Measurements from ENCODE around the gene RRP9.
"Not testable (repeated sequence)": the region's sequence is repeated elsewhere in the genome, so short reads cannot be mapped to it uniquely, and the experiment has no call there.

Gene RRP9

GRCh38 chr3:51941798-51942602 is at the start of gene RRP9, which contains the start of gene PARP3:
Gene RRP9 (minus strand): TSS chr3:51941904. CDS start chr3:51941867, 37 bp downstream.
Gene PARP3 (plus strand): TSS chr3:51942363. CDS start chr3:51943356, 993 bp downstream.
- peak; percentile 99 for DNase-seq (ENCODE audit: extremely low read depth in 1 of 2, low read depth in 1 of 2)

DNA sequence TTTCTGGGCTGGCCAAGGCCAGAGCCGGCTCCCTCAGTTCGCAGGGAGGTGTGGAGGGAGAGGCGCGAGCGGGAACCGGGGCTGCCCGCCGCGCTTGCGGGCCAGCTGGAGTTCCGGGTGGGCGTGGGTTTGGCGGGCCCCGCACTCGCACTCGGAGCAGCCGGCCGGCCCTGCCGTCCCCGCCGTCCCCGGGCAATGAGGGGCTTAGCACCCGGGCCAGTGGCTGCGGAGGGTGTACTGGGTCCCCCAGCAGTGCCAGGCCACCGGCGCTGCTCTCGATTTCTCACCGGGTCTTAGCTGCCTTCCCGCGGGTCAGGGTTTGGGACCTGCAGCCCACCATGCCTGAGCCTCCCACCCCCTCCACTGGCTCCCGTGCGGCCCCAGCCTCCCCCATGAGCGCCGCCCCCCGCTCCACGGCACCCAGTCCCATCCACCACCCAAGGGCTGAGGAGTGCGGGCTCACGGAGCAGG is 48.8 kb upstream of the RRP9 start:
- DNase-seq (ENCODE audit: extremely low read depth in 1 of 2, low read depth in 1 of 2), result not testable (repeated sequence)

DNA sequence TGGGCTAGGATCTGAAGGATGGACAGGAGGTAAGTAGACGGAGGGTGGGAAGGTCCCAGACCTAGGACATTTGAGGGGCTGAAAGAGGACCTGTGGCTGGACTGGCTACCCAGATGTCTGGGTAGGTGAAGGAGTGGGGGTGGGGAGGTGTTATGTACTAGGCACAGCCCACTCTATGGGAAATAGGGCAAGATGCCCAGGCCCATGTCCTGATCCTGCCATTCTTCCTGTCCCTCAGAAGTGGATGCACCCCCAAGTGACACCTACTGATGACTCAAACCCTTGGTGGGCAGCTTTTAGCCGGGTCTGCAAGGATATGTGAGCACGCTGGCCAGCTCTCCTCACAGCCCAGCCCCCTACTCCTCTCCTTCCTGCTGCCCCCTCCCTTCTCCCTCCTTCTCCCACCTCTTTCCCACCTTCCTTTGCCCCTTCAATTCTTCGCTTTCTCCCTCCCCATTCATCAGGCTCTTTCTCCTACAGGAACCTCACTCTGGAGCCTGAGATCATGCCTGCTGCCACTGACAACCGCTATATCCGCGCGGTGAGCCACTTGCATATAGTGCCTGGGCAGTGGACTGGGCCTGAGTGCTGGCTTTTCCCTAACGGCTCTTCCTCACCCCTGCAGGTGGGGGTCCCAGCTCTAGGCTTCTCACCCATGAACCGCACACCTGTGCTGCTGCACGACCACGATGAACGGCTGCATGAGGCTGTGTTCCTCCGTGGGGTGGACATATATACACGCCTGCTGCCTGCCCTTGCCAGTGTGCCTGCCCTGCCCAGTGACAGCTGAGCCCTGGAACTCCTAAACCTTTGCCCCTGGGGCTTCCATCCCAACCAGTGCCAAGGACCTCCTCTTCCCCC is 46.8 kb upstream of the RRP9 start:
- DNase-seq (ENCODE audit: extremely low read depth in 1 of 2, low read depth in 1 of 2), result no peak

DNA sequence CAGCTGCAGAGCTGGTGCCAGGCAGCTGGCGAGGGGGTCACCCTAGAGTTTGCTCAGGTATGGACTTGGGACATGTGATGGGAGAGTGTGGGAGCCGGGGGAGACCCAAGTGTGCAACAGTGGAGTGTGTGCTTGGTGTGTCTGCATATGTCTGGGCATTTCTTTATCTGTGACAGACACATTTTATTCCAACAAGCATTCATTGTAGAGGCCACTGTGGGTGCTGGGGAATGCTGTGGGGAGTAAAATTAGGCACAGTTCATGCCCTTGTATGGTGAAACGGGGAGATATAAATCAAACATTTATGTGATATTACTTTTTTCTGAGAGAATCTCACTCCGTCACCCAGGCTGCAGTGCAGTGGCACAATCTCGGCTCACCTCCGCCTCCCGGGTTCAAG is 45.9 kb upstream of the RRP9 start:
- DNase-seq (ENCODE audit: extremely low read depth in 1 of 2, low read depth in 1 of 2), result no peak

GRCh38 chr3:51986010-51986947 is 44.6 kb upstream of the RRP9 start:
- DNase-seq (ENCODE audit: extremely low read depth in 1 of 2, low read depth in 1 of 2), result no peak

- DNase-seq (ENCODE audit: extremely low read depth in 1 of 2, low read depth in 1 of 2), result no peak
Measured at GRCh38 chr3:51985063-51985462, 43.4 kb upstream of the RRP9 start.

GRCh38 chr3:51984269-51984647 is 42.6 kb upstream of the RRP9 start:
- DNase-seq (ENCODE audit: extremely low read depth in 1 of 2, low read depth in 1 of 2), result no peak

DNA sequence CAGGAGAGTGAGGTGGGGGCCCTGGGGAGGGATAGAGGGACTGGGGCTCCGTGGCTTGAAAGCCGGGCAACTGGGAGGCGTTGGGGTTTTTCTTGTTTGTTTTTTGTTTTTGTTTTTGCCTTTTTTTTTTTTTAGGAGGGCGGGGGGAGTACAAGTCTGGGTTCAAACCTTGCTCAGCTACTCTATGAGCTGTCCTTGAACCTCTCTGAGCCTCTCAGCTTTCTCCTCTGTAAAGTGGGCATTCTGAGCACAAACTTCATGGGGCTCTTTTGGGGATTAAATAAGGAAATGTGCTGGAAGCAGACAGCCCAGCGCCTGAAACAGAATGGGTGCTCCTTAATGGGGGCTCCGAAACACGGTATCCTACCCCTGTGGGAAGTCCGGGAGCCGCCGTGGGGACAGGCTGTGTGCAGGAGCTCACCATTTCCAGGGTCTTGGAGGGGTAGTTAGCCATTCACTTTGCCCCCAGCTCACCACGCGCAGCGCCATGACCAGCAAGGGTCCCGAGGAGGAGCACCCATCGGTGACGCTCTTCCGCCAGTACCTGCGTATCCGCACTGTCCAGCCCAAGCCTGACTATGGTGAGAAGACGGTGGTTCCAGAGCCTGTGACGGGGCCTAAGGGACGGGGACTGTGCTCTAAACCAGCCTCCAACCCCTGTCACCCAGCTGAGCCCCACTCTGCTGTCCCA is 42.0 kb upstream of the RRP9 start:
- DNase-seq (ENCODE audit: extremely low read depth in 1 of 2, low read depth in 1 of 2), result no peak

DNA sequence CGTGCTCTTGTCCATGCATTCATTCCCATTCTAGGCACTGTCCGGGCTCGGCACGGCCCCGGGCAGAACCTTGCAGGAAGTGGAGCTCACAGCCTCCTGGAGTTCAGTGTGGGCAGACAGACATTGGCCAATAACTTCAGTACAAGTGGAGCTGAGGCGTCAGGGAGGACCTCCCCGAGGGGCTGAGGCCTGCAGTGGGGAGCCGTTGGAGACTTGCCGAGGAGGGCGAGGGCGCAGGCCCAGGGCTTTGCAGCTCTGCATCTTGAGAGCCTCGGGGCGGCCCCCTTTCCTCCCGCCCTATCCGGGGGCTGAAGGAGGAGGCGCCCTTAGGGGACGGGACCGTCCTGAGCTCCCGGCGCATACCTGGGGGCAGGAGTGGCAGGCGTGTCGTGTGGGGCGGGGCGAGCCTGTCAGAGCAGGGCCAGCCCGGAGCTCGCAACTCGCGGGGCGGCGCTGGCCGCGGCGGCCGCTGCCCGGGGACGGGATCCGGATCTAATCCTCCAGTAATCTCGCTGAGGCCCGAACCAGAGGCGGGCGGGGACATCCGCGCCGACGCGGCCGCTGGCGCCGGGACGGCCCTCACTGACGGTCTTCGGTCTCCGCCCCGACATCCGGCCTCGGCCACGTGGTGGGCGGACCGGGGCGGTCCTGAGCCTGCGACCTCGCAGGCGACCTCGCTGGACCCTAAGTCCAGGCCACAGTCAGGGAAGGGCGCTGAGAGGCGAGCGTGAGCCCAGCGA is 41.3 kb upstream of the RRP9 start, which contains the start of gene ACY1:
ACY1 (plus strand) TSS at position 698 of the 740 bp plus-strand sequence. CDS start 530 bp downstream, outside the sequence.
- DNase-seq (ENCODE audit: extremely low read depth in 1 of 2, low read depth in 1 of 2), result peak; percentile 30 to 43

GRCh38 chr3:51982352-51982837 is 40.7 kb upstream of the RRP9 start:
- DNase-seq (ENCODE audit: extremely low read depth in 1 of 2, low read depth in 1 of 2), result no peak

DNA sequence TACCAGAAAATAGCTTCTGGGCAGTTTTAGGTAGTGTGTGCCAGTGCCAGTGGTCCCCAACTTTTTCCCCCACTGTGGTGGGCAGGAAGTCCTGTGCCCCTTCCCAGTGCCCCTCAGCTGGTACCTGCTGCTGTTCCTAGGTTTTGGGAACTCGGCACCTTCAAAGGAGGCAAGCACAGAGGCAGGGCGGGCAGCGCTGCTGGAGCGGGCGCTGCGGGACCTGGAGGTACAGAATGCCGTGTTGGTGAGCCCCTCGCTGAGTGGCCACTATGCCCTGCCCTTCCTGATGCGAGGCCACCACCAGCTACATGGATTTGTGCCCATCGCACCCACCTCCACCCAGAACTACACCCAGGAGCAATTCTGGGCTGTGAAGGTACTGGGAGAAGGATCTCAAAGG is 38.5 kb upstream of the RRP9 start:
- no peak for DNase-seq (ENCODE audit: extremely low read depth in 1 of 2, low read depth in 1 of 2)

DNA sequence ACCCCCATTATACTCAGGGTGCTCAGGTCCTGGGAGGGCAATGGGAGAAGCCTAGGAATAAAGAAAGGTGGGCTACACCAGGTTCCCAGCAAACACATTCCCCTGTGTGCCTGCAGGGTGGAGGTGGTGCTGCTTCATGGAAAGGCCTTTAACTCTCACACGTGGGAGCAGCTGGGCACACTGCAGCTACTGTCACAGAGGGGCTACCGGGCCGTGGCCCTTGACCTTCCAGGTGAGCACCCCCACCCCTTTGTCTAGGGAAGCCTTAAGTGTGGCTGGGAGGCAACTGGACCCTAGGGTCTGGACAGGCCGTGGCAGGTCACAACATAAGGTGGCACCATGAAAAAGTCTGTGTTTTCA is 36.4 kb upstream of the RRP9 start:
- no peak for DNase-seq (ENCODE audit: extremely low read depth in 1 of 2, low read depth in 1 of 2)

GRCh38 chr3:51977446-51978142 is 35.9 kb upstream of the RRP9 start:
- DNase-seq (ENCODE audit: extremely low read depth in 1 of 2, low read depth in 1 of 2), result no peak

DNA sequence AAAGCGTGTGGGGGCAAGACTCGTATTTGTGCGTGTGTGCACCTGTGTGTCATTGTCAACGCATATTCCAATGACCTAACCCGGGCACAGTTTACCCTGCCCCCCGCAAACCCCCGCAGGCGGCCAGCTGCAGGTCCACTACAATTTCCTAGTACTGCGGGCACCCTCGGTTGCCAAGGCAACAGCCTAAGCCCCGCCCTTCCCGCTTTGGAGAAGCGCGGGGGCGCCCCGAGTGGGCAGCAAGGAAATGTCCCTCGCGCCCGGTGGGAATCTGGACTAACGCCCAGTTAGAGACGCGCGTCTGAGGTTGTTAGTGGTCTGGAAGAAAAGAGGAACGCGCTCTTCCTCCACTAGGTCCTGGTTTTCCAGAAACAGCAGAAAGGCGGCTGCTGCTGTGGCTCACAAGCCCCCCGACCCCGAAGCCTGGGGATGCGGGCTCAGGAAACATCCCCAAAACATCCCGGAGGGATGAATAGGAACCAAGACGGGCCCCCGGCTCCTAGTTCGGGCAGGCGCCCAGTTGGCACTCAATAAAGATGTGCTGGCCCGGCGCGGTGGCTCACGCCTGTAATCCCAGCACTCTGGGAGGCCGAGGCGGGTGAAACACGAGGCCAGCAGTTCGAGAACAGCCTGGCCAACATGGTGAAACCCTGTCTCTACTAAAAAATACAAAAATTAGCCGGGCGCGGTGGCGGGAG is 34.3 kb upstream of the RRP9 start:
- no peak for DNase-seq (ENCODE audit: extremely low read depth in 1 of 2, low read depth in 1 of 2)

- peak in 1 of 2 donors; percentile 54 for DNase-seq (ENCODE audit: extremely low read depth in 1 of 2, low read depth in 1 of 2)
Measured at GRCh38 chr3:51974963-51975851, 33.5 kb upstream of the RRP9 start, which contains the start of gene ABHD14A. Gene ABHD14A (plus strand): TSS chr3:51975064. CDS start chr3:51975136, 72 bp downstream.

GRCh38 chr3:51974277-51974962 is 32.7 kb upstream of the RRP9 start:
- DNase-seq (ENCODE audit: extremely low read depth in 1 of 2, low read depth in 1 of 2), result no peak
